Endodermal cell (in vitro differentiated cells): Measurements from ENCODE around the gene DOCK9. TPM values are rescaled to one million over a fixed set of nuclear protein-coding genes. Genes with fewer than 3 reads are reported as not detected.
A peak's percentile ranks its signal among the peaks of the same experiment; 100 is the strongest.

ENCODE experiments used
- DNase-seq: peaks from one replicate; pipeline ENCODE4 v3.0.0-alpha.2; 2017
- H3K27ac ChIP-seq: 2 replicates; pipeline ENCODE4 v1.5.1; 2013; ENCODE audit warnings: mild to moderate bottlenecking, low read depth, low read length, moderate library complexity
- H3K27me3 ChIP-seq: 2 replicates; pipeline ENCODE4 v1.6.1; 2013; ENCODE audit warnings: mild to moderate bottlenecking, low read length, moderate library complexity; ENCODE audit not compliant: insufficient read depth, control insufficient read depth, poor library complexity, severe bottlenecking
- H3K36me3 ChIP-seq: 2 replicates; pipeline ENCODE4 v1.7.0; 2013; ENCODE audit warnings: mild to moderate bottlenecking, low read length, moderate library complexity; ENCODE audit not compliant: control insufficient read depth, insufficient read depth
- H3K4me1 ChIP-seq: one replicate; pipeline ENCODE4 v1.7.0; 2013; ENCODE audit warnings: low read length; ENCODE audit not compliant: control insufficient read depth, insufficient read depth
- H3K4me3 ChIP-seq: 2 replicates; pipeline ENCODE4 v1.5.1; 2013; ENCODE audit warnings: mild to moderate bottlenecking, low read length, moderate library complexity
- H3K9ac ChIP-seq: 2 replicates; pipeline ENCODE4 v1.6.1; 2013; ENCODE audit warnings: mild to moderate bottlenecking, low read length, moderate library complexity; ENCODE audit not compliant: poor library complexity, severe bottlenecking; ENCODE audit errors: extremely low read depth
- H3K9me3 ChIP-seq: 2 replicates; pipeline ENCODE4 v1.6.1; 2013; ENCODE audit warnings: mild to moderate bottlenecking, low read length, moderate library complexity; ENCODE audit not compliant: control insufficient read depth
- H3K27ac Mint-ChIP-seq: 2 replicates; pipeline ENCODE4 v1.8.0; 2020; ENCODE audit warnings: mixed read lengths
- H3K27me3 Mint-ChIP-seq: 2 replicates; pipeline ENCODE4 v1.8.0; 2021; ENCODE audit warnings: mild to moderate bottlenecking, mixed read lengths; ENCODE audit not compliant: insufficient read depth
- H3K36me3 Mint-ChIP-seq: 2 replicates; pipeline ENCODE4 v1.8.0; 2020; ENCODE audit warnings: low read depth, mixed read lengths
- H3K4me1 Mint-ChIP-seq: 2 replicates; pipeline ENCODE4 v1.8.0; 2020; ENCODE audit warnings: mixed read lengths
- H3K4me3 Mint-ChIP-seq: 2 replicates; pipeline ENCODE4 v1.8.0; 2020; ENCODE audit warnings: mild to moderate bottlenecking, moderate library complexity, mixed read lengths
- H3K9me3 Mint-ChIP-seq: 2 replicates; pipeline ENCODE4 v1.8.0; 2020; ENCODE audit warnings: mild to moderate bottlenecking, mixed read lengths
- CTCF ChIP-seq: fragments of 200-600 bp; sonication (generic); conservative IDR thresholded peaks from 2 replicates; pipeline ENCODE4 v1.5.0; 2021; ENCODE audit warnings: antibody characterized with exemption, mild to moderate bottlenecking
- WGBS, 2 experiments: methylation state at CpG; one replicate each; pipeline versions ENCODE4 v1.1.5 to v1.1.7; 2013; ENCODE audit warnings: missing lambda C conversion rate in 2 of 2, mixed read lengths in 1 of 2; ENCODE audit not compliant: insufficient coverage in 1 of 2, insufficient read length in 1 of 2; 5-methylcytosine and 5-hydroxymethylcytosine counted together
- total RNA-seq, 2 donors: library from RNA; stranded (reverse); fragmentation: NEBNext Ultra II Directional in 1 of 2; extraction: Animal tissue kit (Norgen Biotek cat#: 25700) in 1 of 2; gene quantifications; 2 replicates in 1 of 2; 3 replicates in 1 of 2; pipeline ENCODE4 v1.2.1, GENCODE V29; 2021

The DOCK9 gene
- total RNA-seq, 2 donors from 2014 or later = 15.6 to 22.5 TPM

GRCh38 chr13:99008577-99008976 lies 30.7 kb upstream of the DOCK9 start:
- Histone ChIP-seq H3K36me3 (no peaks in the 10 kb centered on the region), H3K4me1 (peaks cover 3% of the 10 kb centered on the region), H3K9ac (no peak overlapping the region), H3K4me3 (no peak overlapping the region), H3K27ac (no peak overlapping the region), H3K27me3 (no peaks in the 10 kb centered on the region), H3K9me3 (no peaks in the 10 kb centered on the region)
- Mint-ChIP-seq H3K27me3 (no peaks in the 10 kb centered on the region), H3K36me3 (no peaks in the 10 kb centered on the region), H3K4me1 (peaks cover 13% of the 10 kb centered on the region), H3K9me3 (no peaks in the 10 kb centered on the region), H3K27ac (no peak overlapping the region), H3K4me3 (no peak overlapping the region)
- 96 to 100% methylated on average over 1 to 3 of the region's 3 CpGs for WGBS, 2 experiments
- DNase-seq = peak; percentile 16
- no peak for TF ChIP-seq CTCF

GRCh38 chr13:99007414-99007986 lies 29.6 kb upstream of the DOCK9 start:
- no peak for DNase-seq
- Mint-ChIP-seq H3K27me3 (peaks cover 2% of the 10 kb centered on the region), H3K4me3 (no peak overlapping the region), H3K27ac (no peak overlapping the region), H3K4me1 (peaks cover 17% of the 10 kb centered on the region), H3K9me3 (no peaks in the 10 kb centered on the region), H3K36me3 (no peaks in the 10 kb centered on the region)
- no peak overlapping the region for H3K27ac ChIP-seq
- WGBS, 2 experiments = 94% methylated on average over 1 of the region's 1 CpG; no CpG with 5 or more reads in 1 of the 2 experiments
- no peak for TF ChIP-seq CTCF
- H3K9me3 ChIP-seq = no peaks in the 10 kb centered on the region
- no peaks in the 10 kb centered on the region for H3K27me3 ChIP-seq
- H3K4me3 ChIP-seq = no peak overlapping the region
- H3K36me3 ChIP-seq = no peaks in the 10 kb centered on the region
- H3K9ac ChIP-seq = no peak overlapping the region
- H3K4me1 ChIP-seq = peaks cover 3% of the 10 kb centered on the region

GRCh38 chr13:99005609-99006008 lies 27.7 kb upstream of the DOCK9 start:
- no peak overlapping the region for H3K4me3 ChIP-seq
- no peak overlapping the region for H3K27ac ChIP-seq
- peaks cover 3% of the 10 kb centered on the region for H3K4me1 ChIP-seq
- H3K36me3 ChIP-seq = no peaks in the 10 kb centered on the region
- no peaks in the 10 kb centered on the region for H3K27me3 ChIP-seq
- Mint-ChIP-seq H3K9me3 (no peaks in the 10 kb centered on the region), H3K4me3 (no peak overlapping the region), H3K36me3 (no peaks in the 10 kb centered on the region), H3K4me1 (peaks cover 33% of the 10 kb centered on the region), H3K27ac (no peak overlapping the region), H3K27me3 (peaks cover 3% of the 10 kb centered on the region)
- TF ChIP-seq CTCF = no peak
- no peaks in the 10 kb centered on the region for H3K9me3 ChIP-seq
- no peak overlapping the region for H3K9ac ChIP-seq
- DNase-seq = no peak
